ENCODE measurements around the gene CCER1. TPM values are rescaled to one million over a fixed set of nuclear protein-coding genes. Genes with fewer than 3 reads are reported as not detected.

Gene CCER1
- total RNA-seq, 1 experiment from 2014 or later = not detected

GRCh38 chr12:90910958-90911357 lies 44.0 kb downstream of the CCER1 start:
- peaks cover 6% of the 10 kb centered on the region in 2 experiments; a peak in 4 of 5 replicates for H3K9me3 Mint-ChIP-seq
- H3K9me3 ChIP-seq (ENCODE audit: control insufficient read depth, low read depth, low read length) = no peaks in the 10 kb centered on the region
- DNase-seq = no peak

More at GRCh38 chr12:90910958-90911357, 44.0 kb downstream of the CCER1 start:
- Histone ChIP-seq H2BK20ac (ENCODE audit: low read depth, low read length, poor library complexity, severe bottlenecking) (no peak overlapping the region), H3K4me1 (ENCODE audit: insufficient read depth, low read length) (no peaks in the 10 kb centered on the region), H2BK15ac (ENCODE audit: low read depth, low read length) (no peak overlapping the region), H3K18ac (ENCODE audit: insufficient read length, low read depth, low read length) (no peak overlapping the region), H2BK12ac (ENCODE audit: insufficient read length, low read depth, low read length) (no peak overlapping the region), H3K56ac (ENCODE audit: insufficient read length, low read depth, low read length) (no peak overlapping the region), H3K27me3 (ENCODE audit: insufficient read depth, low read length) (no peaks in the 10 kb centered on the region), H4K5ac (ENCODE audit: insufficient read length, low read depth, low read length) (no peak overlapping the region), H4K8ac (replicated peaks; ENCODE audit: insufficient read length, low read depth, low read length) (no peak overlapping the region), H3K23ac (ENCODE audit: insufficient read length, low read depth, low read length) (no peak overlapping the region), H2BK5ac (ENCODE audit: insufficient read length, low read length) (no peak overlapping the region), H3K14ac (ENCODE audit: insufficient read depth, low read length) (no peak overlapping the region), H3K79me2 (ENCODE audit: insufficient read depth, low read length) (no peaks in the 10 kb centered on the region), H3T11ph (ENCODE audit: low read length) (no peak overlapping the region), H3K79me1 (ENCODE audit: insufficient read depth, low read depth, low read length, poor library complexity, severe bottlenecking) (no peaks in the 10 kb centered on the region), H2BK120ac (ENCODE audit: low read depth, low read length, poor library complexity, severe bottlenecking) (no peak overlapping the region), H3K23me2 (ENCODE audit: insufficient read length, low read depth, low read length, poor library complexity, severe bottlenecking) (no peaks in the 10 kb centered on the region), H2AK5ac (ENCODE audit: insufficient read length, low read length) (no peak overlapping the region), H4K20me1 (ENCODE audit: control insufficient read depth, insufficient read depth, insufficient read length) (no peaks in the 10 kb centered on the region), H3K27ac (ENCODE audit: insufficient read length, low read depth, low read length) (no peak overlapping the region), H4K91ac (ENCODE audit: insufficient read length, low read depth, low read length) (no peak overlapping the region), H3K4ac (ENCODE audit: low read depth, low read length) (no peak overlapping the region), H3K9ac (ENCODE audit: extremely low read depth, insufficient read length, low read length) (no peak overlapping the region), H2AFZ (ENCODE audit: low read length) (no peak overlapping the region), H3K4me2 (ENCODE audit: insufficient read depth, insufficient read length, low read length) (no peak overlapping the region)
- H3K4me3 Mint-ChIP-seq = no peak overlapping the region
- no CpG with 5 or more reads among the region's 3 CpGs for WGBS (ENCODE audit: extremely low coverage, insufficient read length, low lambda C conversion rate)
- TF ChIP-seq, protein P1, sequence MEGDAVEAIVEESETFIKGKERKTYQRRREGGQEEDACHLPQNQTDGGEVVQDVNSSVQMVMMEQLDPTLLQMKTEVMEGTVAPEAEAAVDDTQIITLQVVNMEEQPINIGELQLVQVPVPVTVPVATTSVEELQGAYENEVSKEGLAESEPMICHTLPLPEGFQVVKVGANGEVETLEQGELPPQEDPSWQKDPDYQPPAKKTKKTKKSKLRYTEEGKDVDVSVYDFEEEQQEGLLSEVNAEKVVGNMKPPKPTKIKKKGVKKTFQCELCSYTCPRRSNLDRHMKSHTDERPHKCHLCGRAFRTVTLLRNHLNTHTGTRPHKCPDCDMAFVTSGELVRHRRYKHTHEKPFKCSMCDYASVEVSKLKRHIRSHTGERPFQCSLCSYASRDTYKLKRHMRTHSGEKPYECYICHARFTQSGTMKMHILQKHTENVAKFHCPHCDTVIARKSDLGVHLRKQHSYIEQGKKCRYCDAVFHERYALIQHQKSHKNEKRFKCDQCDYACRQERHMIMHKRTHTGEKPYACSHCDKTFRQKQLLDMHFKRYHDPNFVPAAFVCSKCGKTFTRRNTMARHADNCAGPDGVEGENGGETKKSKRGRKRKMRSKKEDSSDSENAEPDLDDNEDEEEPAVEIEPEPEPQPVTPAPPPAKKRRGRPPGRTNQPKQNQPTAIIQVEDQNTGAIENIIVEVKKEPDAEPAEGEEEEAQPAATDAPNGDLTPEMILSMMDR (conservative IDR thresholded peaks at IDR 0.05) = no peak
- H3K4me1 Mint-ChIP-seq = no peaks in the 10 kb centered on the region
- H3K27me3 Mint-ChIP-seq (ENCODE audit: low read depth) = no peaks in the 10 kb centered on the region
- H3K27ac Mint-ChIP-seq = no peak overlapping the region
- peaks cover 0 to 4% (median 0%) of the 10 kb centered on the region in 3 experiments; a peak in 2 of 7 replicates for H3K36me3 Mint-ChIP-seq (ENCODE audit: insufficient read depth in 1 of 3, low read depth in 3 of 3)

All from H9 (cell line).